ENCODE measurements around the gene RFX1.
"Not testable (repeated sequence)": the region's sequence is repeated elsewhere in the genome, so short reads cannot be mapped to it uniquely, and the experiment has no call there.

RFX1 gene

GRCh38 chr19:13937479-13938300 lies 68.4 kb downstream of the RFX1 start:
- no peak for DNase-seq (ENCODE audit: low read depth, low spot score)

- no peak for DNase-seq (ENCODE audit: low read depth, low spot score)
Measured at GRCh38 chr19:13935765-13936510, 70.2 kb downstream of the RFX1 start.

GRCh38 chr19:13934785-13935109 lies 71.4 kb downstream of the RFX1 start:
- DNase-seq (ENCODE audit: low read depth, low spot score): no peak

GRCh38 chr19:13932911-13933393 lies 73.2 kb downstream of the RFX1 start:
- no peak for DNase-seq (ENCODE audit: low read depth, low spot score)

GRCh38 chr19:13932149-13932637 lies 73.9 kb downstream of the RFX1 start:
- DNase-seq (ENCODE audit: low read depth, low spot score): no peak

- no peak for DNase-seq (ENCODE audit: low read depth, low spot score)
Measured at GRCh38 chr19:13931391-13932148, 74.5 kb downstream of the RFX1 start.

GRCh38 chr19:13930402-13930801 lies 75.7 kb downstream of the RFX1 start:
- DNase-seq (ENCODE audit: low read depth, low spot score): no peak

- no peak for DNase-seq (ENCODE audit: low read depth, low spot score)
Measured at GRCh38 chr19:13929956-13930355, 76.2 kb downstream of the RFX1 start.

GRCh38 chr19:13929340-13929739 lies 76.8 kb downstream of the RFX1 start:
- no peak for DNase-seq (ENCODE audit: low read depth, low spot score)

- DNase-seq (ENCODE audit: low read depth, low spot score): no peak
Measured at GRCh38 chr19:13926715-13927114, 79.4 kb downstream of the RFX1 start.

GRCh38 chr19:13926010-13926409 lies 80.1 kb downstream of the RFX1 start:
- DNase-seq (ENCODE audit: low read depth, low spot score): no peak

- DNase-seq (ENCODE audit: low read depth, low spot score): no peak
Measured at GRCh38 chr19:13923194-13923987, 82.7 kb downstream of the RFX1 start.

GRCh38 chr19:13922118-13922517 lies 84.0 kb downstream of the RFX1 start:
- not testable (repeated sequence) for DNase-seq (ENCODE audit: low read depth, low spot score)

- no peak for DNase-seq (ENCODE audit: low read depth, low spot score)
Measured at GRCh38 chr19:13920940-13921747, 85.0 kb downstream of the RFX1 start.

GRCh38 chr19:13920524-13920923 lies 85.6 kb downstream of the RFX1 start:
- DNase-seq (ENCODE audit: low read depth, low spot score): no peak

- no peak for DNase-seq (ENCODE audit: low read depth, low spot score)
Measured at GRCh38 chr19:13918726-13919411, 87.3 kb downstream of the RFX1 start.

- no peak for DNase-seq (ENCODE audit: low read depth, low spot score)
Measured at GRCh38 chr19:13917888-13918406, 88.2 kb downstream of the RFX1 start.

- no peak for DNase-seq (ENCODE audit: low read depth, low spot score)
Measured at GRCh38 chr19:13914777-13915176, 91.3 kb downstream of the RFX1 start.

- DNase-seq (ENCODE audit: low read depth, low spot score): no peak
Measured at GRCh38 chr19:13913352-13913751, 92.8 kb downstream of the RFX1 start.
